HG03196 (cell line): ENCODE measurements around the gene BRPF3.
"Not testable (repeated sequence)": the region's sequence is repeated elsewhere in the genome, so short reads cannot be mapped to it uniquely, and the experiment has no call there.

Experiments used
- ATAC-seq: cut with Tn5 transposase; IDR thresholded peaks from one replicate; pipeline ENCODE4 v1.9.1; 2021; ENCODE audit not compliant: unreplicated experiment

The BRPF3 gene

GRCh38 chr6:36200154-36200891, 3.8 kb downstream of the BRPF3 start:
- no peak for ATAC-seq

GRCh38 chr6:36200998-36201596, 4.6 kb downstream of the BRPF3 start:
- no peak for ATAC-seq

GRCh38 chr6:36201612-36202011, 5.1 kb downstream of the BRPF3 start:
- no peak for ATAC-seq

- ATAC-seq: no peak
Measured at GRCh38 chr6:36202101-36202500, 5.6 kb downstream of the BRPF3 start.

GRCh38 chr6:36204068-36204753, 7.7 kb downstream of the BRPF3 start:
- no peak for ATAC-seq

- ATAC-seq: no peak
Measured at GRCh38 chr6:36207155-36207554, 10.6 kb downstream of the BRPF3 start.

- no peak for ATAC-seq
Measured at GRCh38 chr6:36209606-36210005, 13.1 kb downstream of the BRPF3 start.

- no peak for ATAC-seq
Measured at GRCh38 chr6:36210182-36210581, 13.6 kb downstream of the BRPF3 start.

- ATAC-seq: no peak
Measured at GRCh38 chr6:36210886-36211595, 14.5 kb downstream of the BRPF3 start.

GRCh38 chr6:36216559-36216958, 20.0 kb downstream of the BRPF3 start:
- ATAC-seq: no peak

GRCh38 chr6:36217188-36217587, 20.6 kb downstream of the BRPF3 start:
- ATAC-seq: no peak

GRCh38 chr6:36217946-36218345, 21.4 kb downstream of the BRPF3 start:
- no peak for ATAC-seq

- ATAC-seq: not testable (repeated sequence)
Measured at GRCh38 chr6:36218516-36218915, 22.0 kb downstream of the BRPF3 start.

GRCh38 chr6:36219081-36219480, 22.5 kb downstream of the BRPF3 start:
- no peak for ATAC-seq

GRCh38 chr6:36220226-36220625, 23.7 kb downstream of the BRPF3 start:
- ATAC-seq: no peak

GRCh38 chr6:36221674-36222073, 25.1 kb downstream of the BRPF3 start:
- no peak for ATAC-seq

GRCh38 chr6:36222924-36223323, 26.4 kb downstream of the BRPF3 start:
- ATAC-seq: no peak

GRCh38 chr6:36223706-36224105, 27.2 kb downstream of the BRPF3 start:
- ATAC-seq: no peak

GRCh38 chr6:36224918-36225461, 28.4 kb downstream of the BRPF3 start:
- ATAC-seq: no peak

- ATAC-seq: no peak
Measured at GRCh38 chr6:36226438-36227047, 30.0 kb downstream of the BRPF3 start.
